ENCODE results near the gene PITPNM2.

PITPNM2 gene

DNA sequence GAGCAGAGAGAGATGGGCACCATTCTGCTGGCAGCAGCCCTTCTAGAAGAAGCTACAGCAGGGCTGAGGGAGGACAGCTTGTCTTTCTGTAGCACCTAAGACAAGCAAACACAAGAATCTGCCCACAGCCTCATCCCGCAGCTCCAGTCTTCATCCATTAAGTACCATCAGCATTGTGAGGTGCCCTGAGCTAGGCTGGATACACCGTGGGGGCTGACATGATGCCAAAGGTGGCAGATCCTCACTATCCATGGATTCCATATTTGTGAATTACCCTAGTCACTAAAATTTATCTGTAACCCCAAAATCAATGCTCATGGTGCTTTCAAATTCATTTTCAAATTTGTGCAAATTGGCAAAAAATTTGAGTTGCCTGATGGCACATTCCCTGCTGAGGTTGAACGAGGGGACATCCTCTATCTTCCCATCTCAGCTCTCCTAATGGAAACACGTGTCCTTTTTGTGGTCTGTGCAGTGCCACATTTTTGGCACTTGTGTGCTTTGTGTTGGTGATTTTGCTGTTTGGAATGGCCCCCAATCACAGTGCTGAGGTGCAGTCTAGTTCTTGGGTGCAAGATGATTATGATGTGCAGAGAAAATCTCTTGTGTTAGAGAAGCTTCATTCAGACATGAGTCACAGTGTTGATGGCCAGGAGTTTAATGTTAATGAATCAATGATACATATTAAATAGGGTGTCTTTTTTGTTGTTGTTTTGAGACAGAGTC, 7.0 kb downstream of the PITPNM2 start:
- no peak for DNase-seq (ENCODE audit: low read depth)

DNA sequence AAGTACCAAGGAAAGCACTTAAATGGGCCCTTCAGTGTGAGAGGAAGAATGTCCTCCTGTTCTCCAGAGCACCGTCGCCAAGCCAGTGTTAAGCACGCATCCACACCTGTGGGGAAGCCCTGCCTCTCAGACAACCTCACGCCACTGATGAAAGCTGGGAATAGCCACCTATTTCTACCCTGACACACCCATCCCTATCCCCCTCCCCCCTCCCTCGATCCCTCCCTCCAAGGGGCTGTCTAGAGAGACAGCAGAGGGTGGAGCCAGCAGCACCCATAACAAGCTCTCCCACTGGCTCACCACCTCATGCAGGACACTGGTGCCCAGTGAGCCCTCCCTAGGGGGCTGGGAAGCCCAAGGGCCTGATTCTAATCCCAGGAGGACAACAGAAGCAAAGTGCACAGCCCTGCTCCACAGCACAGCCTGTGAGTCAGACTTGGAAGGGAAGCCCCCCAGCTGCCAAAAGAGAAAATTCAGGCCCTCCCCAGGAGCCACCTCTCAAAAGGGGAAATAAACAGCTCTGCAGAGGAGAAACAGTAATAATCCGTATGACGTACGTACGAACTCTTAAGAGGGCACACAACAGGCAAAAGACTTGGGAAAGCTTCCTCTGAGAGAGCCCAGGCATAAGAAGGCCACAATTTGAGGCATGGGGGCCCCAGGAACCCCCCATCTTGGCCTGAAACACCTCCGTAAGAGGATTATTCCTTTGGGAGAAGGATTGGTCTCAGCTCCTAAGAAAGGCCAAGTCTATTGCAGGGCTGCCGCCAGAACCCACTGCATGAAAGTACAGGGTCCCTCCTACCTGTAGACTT, 7.8 kb downstream of the PITPNM2 start:
- DNase-seq (ENCODE audit: low read depth) = no peak

DNA sequence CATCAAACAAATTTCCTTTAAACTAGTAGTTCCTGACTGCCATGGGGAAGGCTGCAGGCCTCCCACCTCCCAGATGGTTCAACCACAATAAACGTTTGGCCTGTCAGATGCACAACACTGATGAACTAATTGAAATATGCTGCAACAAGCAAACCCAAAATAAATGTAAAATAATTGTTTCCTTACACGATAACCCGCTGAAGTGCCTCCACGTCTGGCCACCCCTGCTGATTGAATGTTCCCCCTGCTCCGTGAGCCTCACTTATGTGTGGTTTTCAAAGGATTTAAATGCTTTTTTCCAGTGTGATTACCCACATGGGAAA, 8.4 kb downstream of the PITPNM2 start:
- DNase-seq (ENCODE audit: low read depth) = no peak

DNA sequence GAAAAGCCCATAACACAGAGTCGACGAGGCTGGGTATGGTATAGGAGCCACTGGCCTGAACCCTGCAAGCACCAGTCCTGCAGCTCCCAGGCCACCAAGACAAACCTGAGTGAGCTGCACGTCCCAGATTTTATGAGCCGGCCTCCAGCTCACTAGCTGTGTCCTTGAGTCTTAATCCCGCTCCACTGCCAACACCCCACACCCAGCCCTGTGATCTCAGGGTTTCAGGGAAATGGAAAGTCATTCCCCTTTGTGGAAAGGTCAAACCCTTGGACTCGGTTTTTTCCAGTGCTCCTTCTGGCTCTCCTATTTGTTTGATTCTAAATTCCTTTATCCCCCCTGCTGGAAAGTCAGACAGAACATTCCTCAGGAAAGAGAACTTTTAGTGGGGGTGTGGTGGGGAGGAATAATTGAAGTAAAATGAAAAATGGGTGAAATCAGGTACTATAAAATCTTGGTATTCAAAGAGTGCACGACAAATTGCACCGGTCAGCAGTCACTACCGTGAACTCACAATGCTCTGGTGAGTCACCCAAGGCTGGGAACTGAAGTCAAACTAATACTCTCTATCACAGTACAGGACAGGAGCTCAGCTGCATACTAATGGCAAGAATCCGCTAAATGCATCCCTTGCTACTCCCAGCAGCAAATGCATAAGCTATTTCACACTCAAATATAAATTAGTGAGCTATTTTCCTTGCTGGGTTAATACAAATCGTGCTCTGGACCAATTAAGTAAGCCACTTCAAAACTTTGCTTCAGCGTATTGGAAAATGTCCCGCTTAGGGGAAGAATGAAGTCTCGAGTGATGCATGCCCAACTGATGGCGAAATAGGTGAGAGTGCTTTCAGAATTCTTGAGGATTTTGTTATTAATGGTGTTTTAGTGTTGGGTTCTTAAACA, 9.0 kb downstream of the PITPNM2 start:
- DNase-seq (ENCODE audit: low read depth) = no peak

DNA sequence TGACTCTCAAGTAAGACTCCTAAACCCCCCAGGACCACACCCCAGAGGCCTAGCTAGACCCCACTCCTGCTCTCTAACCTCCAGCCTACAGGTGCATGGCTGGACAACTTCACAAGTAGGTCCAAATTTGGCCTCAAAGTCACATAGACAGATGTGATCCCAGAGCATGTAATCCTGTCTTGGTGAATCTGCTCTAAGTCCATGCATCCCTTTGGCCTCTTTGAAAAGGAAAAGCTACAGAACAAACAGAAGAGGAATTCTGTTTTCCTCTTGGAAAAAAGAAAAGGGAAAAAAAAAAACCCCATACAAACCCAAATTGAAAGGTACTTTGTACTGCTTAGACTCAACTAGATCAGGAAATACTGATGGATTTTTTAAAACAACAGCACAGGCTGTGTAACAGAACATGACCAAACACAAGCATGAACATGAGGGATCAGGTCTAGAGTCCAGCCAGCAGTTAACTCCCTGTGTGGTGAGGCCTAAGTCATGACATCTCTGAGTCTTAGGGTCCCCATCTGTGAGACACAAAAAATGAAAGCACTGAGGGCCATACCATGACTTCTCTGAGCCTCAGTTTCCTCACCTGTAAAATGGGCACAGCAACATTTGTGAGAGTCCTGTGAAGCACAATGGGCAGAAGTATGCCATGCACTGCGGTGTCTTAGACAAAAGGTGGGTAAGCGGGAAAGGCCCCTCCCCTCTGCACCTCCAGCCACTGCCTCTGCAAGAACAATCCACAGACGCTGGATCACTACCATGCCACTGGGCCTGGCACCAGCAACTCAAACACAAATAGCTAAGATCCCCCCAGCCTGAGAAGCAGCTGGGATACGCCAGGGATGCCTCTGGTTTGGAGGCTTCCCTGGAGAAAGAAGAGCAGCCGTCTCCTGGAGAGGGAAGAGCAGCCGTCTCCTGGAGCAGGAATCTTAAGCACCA, 9.9 kb downstream of the PITPNM2 start:
- no peak for DNase-seq (ENCODE audit: low read depth)

DNA sequence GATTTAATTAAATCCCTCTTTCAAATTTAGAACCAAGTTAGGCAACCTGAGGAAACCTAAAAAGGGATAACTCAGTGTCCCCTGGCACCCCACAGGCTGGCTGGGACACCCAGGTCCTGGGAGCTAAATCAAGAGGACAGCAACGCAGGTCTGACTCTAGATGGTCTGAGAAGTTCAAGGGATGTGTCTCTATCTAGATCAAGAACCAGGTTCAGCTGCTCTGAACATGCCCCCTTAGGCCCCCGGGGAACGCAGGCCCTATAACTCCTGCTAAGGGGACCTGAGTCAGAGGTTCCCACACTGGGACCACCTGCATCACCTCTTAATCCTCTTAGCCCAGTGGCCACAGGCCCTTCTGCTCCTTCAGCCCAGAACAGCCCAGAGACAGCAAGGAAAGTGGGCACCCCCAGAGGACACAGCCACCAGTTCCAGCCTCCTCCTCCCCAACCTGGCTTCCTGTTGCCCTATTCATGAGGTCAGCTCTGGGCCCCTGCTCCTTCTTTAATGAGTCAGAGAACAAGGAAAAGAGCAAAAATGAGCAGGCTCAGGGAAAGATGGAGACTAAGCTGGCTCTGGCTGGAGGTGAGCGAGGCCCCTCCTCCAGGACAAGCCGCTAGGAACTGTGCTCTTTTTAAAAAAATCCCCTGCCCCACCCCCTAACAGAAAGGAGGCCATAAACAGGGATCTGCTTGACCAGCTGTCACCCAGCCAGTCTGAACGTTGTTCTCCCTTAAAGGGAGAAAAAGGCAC, 10.8 kb downstream of the PITPNM2 start:
- no peak for DNase-seq (ENCODE audit: low read depth)

DNA sequence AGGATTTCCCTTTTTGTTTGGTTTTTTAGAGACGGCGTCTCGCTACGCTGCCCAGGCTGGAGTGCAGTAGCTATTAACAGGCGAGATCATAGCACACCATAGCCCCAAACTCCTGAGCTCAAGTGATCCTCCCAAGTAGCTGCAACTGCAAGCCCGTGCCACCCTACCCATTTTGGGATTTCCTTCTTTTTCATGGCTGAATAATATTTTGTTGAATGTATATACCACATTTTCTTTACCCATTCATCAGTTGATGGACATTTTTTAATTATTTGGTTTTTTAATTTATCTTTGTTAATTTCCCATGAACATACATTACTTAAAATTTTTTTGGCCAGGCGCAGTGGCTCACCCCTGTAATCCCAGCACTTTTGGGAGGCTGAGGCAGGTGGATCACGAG, 15.2 kb downstream of the PITPNM2 start:
- no peak for DNase-seq (ENCODE audit: low read depth)

DNA sequence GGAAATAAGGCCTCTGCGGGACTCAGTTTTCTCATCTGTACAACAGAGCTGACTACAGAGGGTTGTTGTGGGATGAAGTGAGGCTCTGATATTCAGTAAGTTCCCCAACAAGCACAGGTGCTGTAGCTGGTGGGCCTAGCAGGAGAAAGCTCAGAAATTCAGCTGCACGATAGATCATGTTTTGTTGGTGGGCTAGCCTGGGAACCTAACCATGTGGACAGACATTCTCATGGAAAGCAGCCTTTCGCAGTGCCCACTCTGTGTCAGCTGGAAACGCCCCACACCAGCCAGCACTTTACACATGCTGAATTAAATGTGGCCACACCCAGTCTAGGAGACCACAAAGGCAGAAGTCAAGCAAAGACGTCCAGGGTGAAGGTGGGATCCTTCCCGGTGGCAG, 16.1 kb downstream of the PITPNM2 start:
- no peak for DNase-seq (ENCODE audit: low read depth)

DNA sequence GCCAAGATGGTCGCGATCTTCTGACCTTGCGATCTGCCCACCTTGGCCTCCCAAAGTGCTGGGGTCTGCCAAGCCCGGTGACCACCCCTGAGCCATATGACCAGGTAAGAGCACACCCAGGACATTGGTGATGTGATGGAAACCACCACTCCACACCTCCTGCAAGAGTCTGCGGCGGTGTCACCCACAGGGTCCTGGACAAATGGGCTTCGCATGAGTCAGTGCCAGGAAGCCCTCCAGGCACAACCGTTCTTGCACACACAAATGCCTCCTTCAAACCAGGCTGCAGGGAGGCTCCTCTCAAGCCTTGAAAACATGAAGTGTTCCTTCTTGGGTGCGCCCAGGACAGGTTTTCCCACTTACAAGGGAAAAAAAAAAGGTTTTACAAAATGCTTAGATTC, 16.6 kb downstream of the PITPNM2 start:
- no peak for DNase-seq (ENCODE audit: low read depth)

DNA sequence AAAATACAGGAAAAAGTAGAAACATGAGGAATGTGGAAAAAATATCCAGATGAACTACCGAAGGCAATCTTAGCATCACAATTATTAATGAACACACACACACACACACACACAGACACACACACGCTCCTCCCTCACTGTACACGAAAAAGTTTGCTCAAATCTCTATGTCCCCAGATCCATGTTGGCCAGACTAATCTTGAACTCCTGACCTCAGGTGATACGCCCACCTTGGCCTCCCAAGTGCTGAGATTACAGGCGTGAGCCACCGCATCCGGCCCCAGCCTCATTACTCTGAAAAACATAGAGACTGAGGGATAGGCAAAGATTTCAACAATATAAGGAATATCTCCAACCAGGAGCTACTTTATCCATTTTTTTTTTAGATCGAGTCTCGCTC, 17.2 kb downstream of the PITPNM2 start:
- DNase-seq (ENCODE audit: low read depth) = no peak

DNA sequence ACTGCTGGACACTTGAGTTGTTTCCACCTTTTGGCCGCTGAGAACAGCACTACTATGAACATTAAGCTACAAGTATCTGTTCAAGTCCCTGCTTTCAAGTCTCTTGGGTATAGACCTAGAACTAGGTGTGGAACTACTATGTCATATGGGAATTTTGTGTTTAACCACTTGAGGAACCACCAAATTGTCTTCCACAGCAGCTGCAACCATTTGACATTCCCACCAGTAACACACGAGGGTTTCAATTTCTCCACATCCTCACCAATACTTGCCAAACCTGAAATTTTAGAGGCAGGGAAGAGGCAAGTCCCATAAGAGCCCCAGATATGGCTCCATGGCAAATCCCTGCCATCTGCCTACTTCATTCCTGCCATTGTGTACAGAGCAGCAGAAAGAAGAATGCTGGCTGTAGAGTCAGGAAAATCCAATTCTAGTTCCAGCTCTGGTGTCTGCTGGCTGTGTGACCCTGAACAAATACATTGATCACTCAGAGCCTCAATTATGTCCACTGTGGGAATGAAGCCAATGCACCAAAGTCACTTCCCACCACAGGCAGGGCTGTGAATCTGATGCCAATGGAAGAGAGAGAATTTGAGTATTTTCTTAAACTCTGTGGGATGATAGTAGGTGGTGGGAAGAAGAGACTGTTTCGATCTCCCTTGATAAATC, 17.8 kb downstream of the PITPNM2 start:
- no peak for DNase-seq (ENCODE audit: low read depth)

DNA sequence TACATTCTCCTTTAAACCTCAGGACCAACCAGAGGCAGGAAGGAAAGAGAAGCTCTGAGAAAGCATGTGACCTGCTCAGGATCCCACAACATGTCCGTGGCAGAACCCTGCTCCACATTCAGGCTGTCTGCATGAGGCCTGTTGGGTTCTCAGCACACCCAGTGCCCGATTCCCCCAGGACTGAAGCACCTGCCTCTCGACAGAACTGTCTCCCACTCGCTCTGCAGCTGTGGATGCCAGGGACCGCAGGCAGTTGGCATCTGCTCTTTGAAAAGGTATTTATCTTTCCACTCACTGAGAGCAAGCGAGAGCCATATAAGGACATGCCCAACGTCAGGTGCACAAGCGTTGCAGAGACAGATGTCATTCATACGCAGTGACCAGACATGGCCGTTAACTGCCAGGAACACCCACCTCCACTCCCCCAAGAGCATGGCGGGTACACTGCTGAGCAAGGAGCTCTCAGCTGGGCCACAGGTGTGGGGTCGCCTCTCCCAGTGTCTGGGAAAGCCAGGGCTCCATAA, 18.9 kb downstream of the PITPNM2 start:
- DNase-seq (ENCODE audit: low read depth) = no peak

DNA sequence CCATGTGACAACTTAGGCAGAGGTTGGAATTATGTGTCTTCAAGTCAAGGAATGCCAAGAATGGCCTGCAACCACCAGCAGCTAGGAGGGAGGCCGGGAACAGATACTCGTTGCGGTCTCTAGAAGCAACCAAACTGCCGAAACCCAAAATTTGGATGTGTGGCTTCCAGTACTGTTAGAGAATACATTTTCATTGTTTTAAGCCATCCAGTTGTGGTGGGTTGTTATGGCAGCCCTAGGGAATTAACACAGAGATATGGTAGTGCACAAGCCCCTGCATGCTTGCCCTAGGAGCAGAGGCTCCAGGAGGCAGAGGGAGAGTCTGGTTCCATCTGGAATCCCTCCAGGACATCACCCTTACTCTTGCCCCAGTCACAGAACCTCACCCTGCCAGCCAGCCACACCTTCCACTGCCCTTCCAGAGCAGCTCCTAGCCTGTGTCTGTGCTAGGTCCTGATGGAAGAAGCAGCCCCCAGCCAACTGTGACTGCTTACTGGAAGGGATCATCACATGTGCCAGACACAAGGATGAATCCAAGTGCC, 19.5 kb downstream of the PITPNM2 start:
- no peak for DNase-seq (ENCODE audit: low read depth)

DNA sequence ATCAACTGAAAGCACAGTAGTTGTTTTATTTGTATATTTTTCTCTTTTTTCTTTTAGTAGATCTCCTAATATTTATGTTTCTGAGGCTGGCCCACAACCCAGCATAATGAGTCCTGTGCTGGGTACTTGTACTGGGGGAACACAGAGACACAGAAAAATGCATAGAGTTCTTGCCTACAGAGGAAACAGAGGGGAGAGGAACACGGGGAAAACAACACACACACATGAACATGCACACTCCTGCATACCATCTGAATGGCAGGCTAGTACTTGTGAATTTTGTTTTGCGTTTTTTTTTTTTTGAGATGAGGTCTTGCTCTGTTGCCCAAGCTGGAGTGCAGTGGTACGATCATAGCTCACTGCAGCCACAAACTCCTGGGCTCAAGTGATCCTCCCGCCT, 21.3 kb downstream of the PITPNM2 start:
- no peak for DNase-seq (ENCODE audit: low read depth)

DNA sequence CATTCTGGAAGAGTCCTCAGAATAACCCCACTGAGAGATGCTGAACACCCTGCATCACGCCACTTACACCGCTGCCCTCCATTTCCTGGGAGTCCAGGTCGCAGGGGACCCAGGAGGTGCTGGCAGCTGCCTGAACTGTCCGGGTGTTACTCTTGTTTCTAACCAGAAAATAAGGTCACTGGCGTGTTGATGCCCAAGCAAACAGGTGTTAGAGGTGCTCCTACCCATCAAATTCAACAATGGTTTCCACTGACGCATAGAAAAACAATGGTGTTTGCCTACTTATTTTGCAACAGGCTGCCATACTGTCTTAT, 23.8 kb downstream of the PITPNM2 start:
- DNase-seq (ENCODE audit: low read depth) = no peak

DNA sequence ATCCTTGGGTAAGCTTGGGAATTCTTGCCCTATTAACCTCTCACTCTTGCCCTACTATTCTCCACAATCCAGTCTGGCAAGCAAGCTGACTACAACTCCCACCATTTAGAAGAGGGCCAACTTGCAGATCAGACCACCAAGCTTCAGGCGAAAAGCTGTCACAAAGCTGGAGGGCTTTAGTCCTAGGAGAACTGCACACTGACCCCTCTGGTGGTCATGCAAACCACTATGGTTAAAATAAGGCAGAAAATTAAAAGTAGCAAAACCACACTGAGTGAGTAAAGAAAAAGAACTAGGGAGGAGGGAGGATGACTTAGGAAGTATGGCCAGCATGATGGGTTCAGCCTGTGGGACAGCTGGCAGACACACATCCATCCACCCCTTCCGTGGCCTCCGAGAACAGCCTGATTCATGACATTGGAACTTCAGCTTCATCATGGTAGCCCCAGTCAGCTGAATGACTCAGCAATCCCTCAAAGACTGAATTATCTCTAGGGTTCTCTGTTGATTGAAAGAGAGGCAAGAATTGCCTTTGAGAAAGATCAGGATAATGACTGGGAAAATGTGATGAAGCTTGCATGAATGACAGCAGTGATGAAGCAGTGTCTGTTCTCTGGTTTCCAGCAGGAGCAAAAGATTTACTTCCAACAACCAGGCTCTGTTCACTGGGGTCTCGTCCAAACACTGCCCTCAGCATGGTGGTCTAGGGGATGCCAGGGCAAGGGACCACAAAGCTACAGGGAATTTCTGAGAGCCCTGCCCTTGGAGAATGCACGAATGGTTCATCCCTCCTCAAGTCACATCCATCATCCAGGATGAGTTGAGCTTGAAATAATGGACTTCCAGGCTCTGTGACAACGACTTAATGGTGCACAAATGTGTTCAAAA, 24.4 kb downstream of the PITPNM2 start:
- DNase-seq (ENCODE audit: low read depth) = no peak

DNA sequence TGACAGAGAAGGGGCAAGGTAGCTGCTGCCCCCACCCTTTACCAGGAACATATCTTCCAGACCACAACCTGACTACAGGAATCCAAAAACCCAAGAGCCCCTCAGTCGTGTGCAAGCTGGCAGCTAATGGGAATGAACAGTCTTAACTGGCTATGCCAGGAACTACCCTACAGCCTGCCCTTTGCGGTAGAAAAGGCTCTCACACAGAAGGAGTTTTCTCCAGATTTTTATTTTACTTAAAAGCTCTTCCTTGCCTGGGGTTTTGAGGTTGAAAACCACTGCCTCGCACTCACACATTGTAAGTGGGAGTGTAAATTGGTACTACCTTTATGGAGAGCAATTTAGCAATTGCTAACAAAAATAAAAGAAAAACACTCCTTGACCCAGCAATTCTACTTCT, 28.3 kb downstream of the PITPNM2 start:
- DNase-seq (ENCODE audit: low read depth) = no peak

DNA sequence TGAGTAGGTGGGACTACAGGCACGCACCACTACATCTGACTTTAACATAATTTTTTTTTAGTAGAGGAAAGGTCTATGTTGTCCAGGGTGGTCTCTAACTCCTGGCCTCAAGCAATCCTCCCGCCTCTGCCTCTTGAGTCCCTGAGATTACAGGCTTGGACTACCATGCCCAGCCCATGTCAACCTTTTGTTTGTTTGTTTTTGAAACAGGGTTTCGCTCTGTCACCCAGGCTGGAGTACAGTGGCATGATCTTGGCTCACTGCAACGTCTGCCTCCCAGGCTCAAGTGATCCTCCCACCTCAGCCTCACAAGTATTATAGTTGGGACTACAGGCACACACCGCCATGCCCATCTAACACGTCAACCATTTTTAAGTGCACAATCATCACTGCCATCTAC, 29.2 kb downstream of the PITPNM2 start:
- no peak for DNase-seq (ENCODE audit: low read depth)
